Activated CD4-positive, alpha-beta T cell treated with anti-CD3 and anti-CD28 coated beads, Interleukin-10, Interleukin-2, amounts not matched to agents 100 ng/mL and 50 ng/mL, durations not matched to agents 16 hours and 8 hours (primary cell): Measurements from ENCODE around the gene CYB561D1.

ENCODE experiments used
- DNase-seq: peaks from one replicate; pipeline ENCODE4 v3.0.0-alpha.2; 2020

Gene CYB561D1

DNA sequence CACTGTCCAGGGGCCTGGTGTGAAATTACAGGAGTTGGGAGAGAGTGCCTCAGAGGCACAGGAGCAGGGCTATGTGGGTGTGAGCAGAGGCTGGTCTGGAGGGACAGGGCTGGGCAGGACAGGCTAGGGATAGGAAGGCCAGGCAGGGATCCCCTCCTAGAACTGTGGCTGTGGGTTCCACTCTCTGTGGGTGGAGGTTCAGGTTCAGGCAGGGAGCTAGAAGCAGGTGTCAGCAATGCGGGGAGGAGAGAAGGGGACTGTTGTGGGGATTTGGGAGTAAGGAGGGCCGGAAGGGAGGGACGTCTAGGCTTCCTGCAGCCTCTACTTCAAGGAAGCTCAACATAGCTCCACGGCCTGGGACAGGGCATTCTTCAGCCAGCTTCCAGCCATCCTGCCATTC lies 37.5 kb downstream of the CYB561D1 start:
- no peak for DNase-seq

DNA sequence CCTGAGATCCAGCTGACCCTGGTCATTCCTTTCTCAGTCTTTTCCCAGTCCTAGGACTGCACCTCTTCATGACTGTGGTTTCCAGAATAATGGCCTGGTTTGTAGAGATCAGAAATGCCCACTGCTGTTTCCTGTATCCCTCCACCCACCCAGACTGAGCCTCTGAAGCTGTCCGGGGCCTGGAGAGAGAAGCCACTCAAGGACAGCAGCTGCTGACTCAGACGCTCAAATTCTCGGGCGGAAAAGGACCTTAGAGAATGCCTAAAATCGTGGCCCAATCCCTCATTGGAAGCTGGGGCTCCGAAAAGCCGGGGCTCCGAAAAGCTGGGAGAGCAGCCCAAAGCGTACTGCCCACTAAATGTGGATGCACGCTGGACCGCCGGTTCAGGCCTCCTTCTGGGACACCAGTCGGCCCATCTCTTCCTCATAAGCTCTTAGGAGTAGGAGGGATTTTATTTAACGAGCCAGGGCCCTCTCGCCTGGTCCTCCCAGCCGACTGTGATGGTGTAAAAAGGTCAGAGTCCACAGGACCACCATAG lies 38.0 kb downstream of the CYB561D1 start:
- DNase-seq, result no peak

DNA sequence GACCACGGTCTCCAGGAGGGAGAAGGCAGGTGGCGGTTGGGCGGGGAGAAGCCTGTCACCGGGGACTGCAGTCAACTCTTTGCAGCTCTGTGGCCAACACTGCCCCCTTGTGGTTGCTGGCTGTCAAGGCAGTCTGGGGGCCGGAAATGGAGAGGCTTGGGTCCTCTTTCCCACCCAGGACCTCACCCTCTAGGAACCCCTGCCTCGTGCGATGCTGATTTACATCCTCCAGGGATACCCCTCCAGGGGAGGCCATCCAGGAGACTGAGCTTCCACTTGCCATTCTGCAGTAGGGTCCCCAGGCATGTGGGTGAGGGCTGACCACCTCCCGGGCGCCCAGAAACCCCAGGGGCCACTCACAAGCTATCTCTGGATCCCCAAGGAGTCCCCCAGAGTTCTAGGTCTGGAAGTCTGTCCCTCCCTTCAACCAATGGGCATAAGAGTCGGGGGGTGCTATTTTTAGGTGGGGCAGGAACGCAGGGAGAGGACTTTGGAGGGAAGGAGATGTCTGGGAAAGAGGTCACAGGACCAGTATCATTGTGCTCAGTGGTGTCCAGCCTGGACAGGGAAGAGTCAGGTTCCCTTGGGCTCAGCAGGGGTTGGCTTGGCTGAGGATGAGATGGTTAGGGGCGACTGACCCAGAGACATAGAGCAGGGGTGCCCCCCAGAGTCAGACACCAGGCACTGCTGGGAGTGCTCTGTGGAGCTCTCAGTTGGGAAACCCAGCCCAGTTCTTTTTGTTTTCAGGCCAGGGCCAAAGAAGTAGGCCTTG lies 38.7 kb downstream of the CYB561D1 start:
- DNase-seq, result peak; percentile 91

DNA sequence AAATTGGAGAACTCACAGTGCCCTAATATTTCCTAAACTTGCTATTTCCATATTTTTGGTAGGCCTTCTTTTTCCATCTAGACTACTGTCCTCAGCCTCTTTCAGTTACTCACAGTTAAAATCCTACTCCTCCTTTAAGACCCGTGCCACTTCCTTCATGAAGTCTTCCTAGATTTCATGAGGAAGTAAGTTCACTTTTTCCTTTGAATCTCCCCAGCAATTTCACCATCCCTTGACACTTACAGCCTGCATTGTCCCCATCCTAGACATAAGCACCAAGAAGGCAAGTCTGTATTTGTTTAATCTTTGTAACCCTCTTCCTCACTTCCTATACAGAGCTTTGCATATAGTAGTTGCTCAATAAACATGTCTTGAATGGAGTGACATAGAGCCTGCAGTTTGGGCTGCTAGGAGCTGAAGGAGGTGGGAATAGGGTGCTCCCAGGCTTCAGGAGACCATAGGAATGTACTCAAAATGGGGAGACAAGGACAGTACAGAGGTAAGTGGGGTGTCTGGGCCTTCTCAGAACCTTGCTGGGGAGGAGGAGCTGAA lies 40.5 kb downstream of the CYB561D1 start:
- no peak for DNase-seq

DNA sequence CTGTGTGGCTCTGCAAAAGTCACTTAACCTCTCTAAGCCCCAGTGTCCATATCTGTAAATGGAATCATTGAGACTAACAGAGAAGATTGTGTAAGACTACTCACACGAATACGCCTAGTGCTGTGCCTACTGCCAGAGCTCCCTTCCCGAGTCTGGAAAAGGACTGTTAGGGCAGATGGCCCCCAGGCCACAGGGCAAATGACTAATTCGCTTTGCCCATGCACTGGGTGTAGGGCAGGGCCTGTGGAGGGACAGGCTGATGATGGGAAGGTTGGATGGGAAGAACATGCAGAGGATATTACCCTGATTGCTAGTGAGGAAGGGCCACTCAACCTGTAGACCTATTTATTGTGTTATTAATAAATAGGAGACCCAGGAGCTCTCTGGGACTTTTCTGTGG lies 41.6 kb downstream of the CYB561D1 start:
- DNase-seq, result no peak

DNA sequence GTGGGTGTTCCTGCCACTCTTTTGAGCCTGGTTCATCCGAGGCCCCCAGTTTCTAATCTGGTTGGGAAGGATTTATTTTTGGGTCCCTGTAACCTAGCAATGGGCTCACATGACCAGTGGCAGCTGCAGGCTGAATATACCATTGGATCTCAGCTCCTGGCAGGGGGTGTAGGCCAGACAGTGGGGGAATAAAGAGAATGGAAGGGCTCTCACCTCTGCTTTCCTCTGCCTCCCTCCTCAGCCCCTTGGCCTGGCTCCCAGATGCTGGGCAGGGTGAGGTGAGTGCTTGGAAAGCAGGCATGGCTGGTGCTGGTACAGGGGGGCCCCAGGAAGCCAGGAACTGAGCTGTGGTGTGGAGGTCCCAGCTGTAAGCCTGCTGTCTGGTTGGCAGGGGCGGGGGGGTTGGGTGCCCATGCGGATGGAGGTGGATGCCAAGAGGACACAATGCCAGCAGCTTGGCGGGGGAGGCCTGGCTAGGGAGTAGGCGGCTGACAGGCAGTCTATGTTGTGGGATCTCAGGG lies 42.1 kb downstream of the CYB561D1 start:
- no peak for DNase-seq

DNA sequence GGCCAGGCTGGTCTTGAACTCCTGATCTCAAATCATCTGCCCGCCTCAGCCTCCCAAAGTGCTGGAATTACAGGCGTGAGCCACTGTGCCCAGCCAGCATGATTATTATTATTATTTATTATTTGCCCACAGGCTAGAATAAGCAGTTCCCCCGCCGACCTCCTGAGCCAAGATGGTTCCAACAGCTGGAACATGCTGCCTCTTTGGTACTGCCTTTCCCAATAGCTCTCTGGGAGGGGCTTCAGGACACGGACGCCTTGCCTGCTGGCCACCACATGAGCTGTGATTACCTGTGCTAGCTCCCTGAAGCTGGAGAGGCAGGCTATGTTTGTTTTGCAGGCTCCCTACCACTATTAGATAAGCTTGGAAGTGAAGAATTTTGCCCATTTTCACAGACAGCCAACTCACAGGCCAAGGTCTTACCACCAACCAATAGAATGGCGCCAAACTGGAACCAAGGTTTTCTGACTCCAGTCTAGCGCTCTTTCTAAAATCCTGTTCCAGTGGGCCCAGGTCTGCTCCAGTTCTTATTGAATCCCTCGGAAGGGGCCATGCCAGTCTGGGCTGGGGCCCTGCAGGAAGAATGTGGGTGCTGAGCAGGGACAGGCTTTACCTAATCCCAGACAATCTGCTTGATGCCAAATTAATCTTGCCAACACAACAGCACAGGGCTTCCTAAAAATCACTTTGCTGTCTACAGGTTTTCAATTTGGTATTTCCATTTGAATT lies 43.7 kb downstream of the CYB561D1 start:
- DNase-seq, result no peak

DNA sequence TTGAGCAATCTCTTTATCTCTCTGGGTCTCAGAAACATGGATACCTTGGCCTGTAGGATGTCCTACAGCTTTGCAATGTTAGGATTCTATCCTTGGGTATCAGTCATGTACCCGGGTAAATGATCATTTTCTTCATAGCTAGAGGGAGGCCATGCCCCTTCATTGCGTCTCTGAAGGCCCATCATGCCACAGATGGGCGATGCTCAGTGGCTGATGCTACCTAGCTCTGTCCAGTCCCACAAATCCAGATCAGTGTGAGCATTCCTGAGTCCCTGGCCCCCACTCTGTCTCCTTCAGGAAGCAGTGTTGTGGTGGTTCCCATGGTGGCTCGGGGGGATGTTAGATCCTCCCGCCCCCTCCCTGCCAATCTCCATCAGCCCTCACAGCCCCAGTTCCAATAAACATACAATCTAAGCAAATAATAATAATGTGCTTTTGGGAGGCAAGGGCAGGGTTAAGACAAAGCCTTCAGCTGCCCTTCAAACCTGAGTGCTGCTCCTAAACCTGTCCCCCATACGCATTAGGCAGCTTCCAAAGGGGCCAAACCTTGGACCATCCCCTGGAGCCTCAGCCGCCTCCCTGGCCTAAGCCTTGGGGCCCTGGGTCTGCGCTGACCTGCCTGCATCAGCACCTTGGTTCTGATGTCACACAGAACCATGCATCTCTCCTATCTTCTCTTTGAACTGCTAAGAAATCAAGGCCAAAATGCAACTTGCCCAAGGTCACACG lies 45.1 kb downstream of the CYB561D1 start:
- DNase-seq, result no peak

DNA sequence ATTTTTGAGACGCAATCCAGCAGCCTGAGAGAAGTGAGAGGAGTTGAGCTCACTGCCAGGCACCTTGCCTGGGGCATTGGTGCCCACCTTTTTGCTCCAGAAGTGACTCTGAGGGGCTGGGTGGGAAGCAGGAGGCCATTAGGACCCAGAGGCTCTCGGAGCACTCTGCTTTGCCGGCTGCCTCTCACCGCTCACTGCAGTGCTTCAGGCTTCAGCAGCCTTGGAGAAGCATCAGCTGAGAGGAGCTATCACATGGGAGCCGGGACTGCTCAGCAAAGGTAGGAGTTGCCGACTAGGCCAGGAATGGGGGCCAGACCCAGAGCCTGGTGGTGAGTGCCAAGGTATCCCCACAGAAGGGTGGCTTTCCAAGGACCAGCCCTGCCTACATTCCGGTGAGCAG lies 45.8 kb downstream of the CYB561D1 start, which contains the start of gene GPR61:
Gene GPR61, plus strand, starts transcription at position 197 of the 400 bp plus-strand sequence. CDS start 3,151 bp downstream, outside the sequence.
- DNase-seq, result no peak

DNA sequence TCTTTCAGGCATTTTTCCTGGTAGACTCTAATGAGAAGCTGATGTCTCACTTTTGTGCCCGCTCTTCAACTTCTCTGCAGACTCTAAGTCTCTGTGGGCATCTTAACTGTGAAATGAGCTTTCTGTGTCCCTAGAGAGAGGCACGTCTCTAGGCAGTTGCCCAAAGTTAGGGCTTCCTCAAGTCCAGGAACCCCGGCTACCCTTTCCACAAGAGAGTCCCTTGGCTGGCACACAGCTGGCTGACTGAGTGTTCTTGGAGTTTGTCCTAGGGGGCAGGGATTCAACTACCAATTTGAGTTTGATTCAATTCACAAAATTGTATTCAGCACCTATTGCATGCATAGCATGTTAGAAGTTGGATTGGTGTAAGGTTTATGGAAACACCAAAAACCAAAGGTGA lies 47.2 kb downstream of the CYB561D1 start:
- no peak for DNase-seq

DNA sequence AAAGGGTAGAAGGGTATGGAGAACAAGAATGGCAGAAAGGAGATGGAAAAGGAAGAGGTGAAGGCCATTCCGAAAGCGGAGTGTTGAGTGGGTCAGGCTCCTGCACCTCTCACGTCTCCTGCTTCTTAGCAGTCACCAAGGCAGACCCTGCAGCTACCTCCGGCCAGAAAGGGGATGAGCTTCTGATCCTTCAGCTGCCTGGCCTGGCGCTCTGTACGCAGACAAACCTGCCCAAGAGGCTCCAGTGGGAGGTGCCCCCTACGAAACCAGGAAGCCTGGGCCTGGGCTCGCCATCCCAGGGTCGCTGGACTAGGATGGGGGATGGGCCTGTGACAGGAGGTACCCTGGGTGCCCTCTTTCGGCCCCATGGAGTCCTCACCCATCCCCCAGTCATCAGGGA lies 48.8 kb downstream of the CYB561D1 start:
- no peak for DNase-seq

DNA sequence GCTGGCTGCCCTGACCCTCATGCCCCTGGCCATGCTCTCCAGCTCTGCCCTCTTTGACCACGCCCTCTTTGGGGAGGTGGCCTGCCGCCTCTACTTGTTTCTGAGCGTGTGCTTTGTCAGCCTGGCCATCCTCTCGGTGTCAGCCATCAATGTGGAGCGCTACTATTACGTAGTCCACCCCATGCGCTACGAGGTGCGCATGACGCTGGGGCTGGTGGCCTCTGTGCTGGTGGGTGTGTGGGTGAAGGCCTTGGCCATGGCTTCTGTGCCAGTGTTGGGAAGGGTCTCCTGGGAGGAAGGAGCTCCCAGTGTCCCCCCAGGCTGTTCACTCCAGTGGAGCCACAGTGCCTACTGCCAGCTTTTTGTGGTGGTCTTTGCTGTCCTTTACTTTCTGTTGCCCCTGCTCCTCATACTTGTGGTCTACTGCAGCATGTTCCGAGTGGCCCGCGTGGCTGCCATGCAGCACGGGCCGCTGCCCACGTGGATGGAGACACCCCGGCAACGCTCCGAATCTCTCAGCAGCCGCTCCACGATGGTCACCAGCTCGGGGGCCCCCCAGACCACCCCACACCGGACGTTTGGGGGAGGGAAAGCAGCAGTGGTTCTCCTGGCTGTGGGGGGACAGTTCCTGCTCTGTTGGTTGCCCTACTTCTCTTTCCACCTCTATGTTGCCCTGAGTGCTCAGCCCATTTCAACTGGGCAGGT lies 49.5 kb downstream of the CYB561D1 start:
- DNase-seq, result no peak

DNA sequence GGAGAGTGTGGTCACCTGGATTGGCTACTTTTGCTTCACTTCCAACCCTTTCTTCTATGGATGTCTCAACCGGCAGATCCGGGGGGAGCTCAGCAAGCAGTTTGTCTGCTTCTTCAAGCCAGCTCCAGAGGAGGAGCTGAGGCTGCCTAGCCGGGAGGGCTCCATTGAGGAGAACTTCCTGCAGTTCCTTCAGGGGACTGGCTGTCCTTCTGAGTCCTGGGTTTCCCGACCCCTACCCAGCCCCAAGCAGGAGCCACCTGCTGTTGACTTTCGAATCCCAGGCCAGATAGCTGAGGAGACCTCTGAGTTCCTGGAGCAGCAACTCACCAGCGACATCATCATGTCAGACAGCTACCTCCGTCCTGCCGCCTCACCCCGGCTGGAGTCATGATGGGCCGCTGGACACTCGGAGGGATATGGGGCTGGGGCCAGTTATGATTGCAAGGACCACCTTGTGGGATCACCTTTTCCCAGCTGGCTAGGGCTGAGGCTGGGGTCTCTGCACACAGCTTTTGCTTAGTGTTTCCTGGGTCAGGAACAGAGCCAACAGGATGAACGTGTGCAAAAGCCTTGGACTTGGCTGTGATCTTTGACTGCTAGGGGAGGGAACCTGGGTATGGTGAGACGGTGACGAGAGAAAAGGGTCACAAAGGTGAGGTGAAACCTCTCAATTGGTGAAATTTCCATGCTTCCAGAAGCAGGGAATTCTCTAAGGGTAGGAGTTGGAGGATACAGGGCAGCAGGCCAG lies 50.3 kb downstream of the CYB561D1 start:
- no peak for DNase-seq

DNA sequence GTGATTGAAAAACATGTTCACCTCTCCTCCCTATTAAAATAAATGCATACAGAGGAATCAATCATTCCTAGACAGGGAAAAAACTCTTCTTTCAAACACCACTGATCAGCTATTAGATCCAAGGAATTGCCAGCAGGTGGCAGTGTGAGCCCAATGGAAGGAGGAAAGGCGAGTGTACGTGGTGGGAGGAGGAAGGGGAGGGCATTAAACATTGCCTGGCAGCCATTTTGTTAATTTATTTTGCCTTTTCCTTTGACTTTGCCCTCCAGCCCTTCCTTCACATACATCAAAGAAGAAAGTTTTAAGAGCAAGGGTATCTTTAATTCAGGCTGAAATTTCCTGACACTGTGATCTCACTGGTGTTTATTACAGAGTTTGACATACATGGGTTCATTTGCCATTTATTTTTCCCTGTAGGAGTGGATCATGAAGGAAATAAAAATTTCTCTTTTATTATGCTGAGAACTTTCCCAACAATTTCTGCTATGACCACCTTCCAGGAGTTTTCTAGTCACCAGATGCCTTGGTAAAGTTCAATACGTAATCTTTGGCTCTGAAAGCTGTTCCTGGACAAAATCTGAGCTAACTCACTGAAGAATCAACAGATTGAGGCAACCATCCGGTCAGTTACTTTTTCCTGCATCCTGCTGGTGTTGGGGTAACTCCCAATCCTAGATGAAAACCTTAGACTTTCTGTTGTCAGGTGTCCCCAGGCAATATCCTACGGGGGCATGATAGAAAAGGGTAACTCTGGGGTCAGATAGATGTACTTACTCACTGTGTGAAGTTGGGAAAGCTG lies 52.6 kb downstream of the CYB561D1 start:
- DNase-seq, result peak; percentile 92

DNA sequence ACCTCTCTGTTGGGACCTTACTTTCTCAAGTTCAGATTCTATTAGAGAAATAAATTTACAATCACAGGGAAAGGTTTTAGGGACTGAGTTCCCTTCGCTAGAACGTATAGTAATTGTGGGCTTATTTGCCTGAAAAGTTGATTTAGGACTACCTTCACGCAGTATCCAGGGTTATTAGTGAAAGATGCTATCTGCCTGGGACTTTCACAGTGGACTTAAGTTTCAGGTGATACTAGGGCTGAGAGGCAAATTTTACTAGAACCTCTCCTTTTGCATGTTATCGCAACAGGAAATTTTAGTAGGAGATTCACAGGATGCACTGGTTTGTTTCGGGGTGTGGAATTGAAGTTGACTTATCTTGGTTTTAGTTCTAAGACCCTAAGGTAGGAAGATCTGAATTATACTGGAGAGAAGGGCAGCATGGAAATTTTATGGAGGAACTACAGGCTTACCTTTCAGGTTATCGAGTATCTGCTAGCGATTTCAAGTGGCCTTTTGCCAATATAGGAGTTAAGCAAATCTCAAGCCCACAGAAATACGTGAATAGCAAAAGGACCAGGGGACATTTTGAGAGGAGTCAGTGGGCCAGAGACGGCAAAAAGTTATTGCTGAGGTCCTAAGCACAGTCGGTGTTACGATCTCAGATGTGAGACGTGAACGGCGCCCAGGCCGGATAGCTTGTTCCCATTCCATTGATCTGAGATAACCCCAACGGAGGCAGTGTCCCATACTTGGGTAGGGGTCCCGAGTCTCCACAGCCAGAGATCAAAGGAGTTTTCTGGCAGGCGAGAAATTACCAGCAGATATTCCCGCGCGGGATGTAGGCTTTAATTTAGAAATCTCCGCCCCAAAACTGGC lies 53.8 kb downstream of the CYB561D1 start:
- DNase-seq, result peak; percentile 23

DNA sequence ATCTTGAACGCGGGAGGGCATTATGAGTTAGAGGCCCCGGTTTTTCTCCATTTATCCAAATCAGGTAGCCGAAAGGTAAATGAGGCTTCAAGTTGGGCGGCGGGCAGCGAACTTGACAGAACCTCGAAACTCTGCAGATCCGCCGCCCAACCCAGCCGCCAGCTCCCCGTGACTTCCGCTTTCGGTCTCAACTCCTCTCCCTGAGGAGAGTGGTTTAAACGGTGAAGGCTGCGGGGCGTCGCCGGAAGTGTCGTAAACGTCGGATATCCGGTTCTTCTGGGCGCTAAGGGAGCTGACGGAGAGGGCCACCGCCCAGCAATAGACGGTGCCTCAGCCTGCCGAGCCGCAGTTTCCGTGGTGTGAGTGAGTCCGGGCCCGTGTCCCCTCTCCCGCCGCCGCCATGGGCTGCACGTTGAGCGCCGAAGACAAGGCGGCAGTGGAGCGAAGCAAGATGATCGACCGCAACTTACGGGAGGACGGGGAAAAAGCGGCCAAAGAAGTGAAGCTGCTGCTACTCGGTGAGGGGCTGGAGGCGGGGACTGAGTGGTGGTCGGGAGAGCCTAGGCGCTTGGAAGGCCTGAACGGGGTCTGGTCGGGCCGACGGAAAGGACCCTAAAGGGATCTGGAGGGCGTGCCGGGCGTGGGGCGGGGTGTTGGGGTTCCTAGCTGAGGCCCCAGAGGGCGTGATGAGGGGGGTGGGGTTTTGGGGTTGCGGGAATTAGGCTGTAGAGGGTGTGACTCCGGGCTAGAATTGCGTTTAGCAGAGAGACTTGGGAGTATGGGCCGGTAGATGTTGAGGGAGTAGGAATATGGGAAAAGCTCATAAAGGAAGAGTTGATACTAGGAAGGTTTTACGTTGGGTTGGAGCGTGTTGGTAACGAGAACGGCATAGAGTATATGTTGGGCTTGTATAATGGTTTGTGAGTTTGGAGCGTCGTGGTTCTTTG lies 54.7 kb downstream of the CYB561D1 start, which contains the start of gene GNAI3:
Gene GNAI3, plus strand, starts transcription at position 295 of the 947 bp plus-strand sequence. Its CDS starts 106 bp downstream, at position 401.
- DNase-seq, result peak; percentile 97
